ENCODE results near the gene CPPED1. TPM values are rescaled to one million over a fixed set of nuclear protein-coding genes. Genes with fewer than 3 reads are reported as not detected.
"Not testable (repeated sequence)": the region's sequence is repeated elsewhere in the genome, so short reads cannot be mapped to it uniquely, and the experiment has no call there.

CPPED1 gene
- total RNA-seq, 4 donors from 2014 or later = 10.6 to 21.7 (median 16.7) TPM

DNA sequence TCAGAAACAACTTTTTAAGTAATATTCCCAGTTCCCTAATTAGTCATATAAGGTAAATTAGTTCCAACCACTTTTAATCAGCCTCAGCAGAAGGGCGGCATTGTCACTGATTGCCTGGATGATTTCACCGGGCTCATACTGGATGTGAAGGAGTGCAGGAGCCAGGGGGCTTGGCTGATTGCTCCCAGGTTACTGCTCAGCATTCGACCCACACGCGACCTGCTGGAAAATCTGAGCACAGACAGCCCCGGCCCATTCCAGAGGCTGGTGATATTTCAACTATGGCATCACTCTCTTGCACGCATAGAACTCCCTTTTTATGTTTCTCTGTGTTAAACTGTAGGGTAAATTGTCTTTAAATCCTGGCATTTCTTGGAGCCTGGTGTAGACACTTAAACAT lies 34.2 kb downstream of the CPPED1 start:
- WGBS = 89% methylated on average over 4 of the region's 7 CpGs
- intact Hi-C loops (cut with DNase I) = no loop called here
- TF ChIP-seq POLR2AphosphoS5 (IDR thresholded peaks at IDR 0.05) = no peak
- TF ChIP-seq POLR2A (IDR thresholded peaks at IDR 0.05; ENCODE audit: low read depth) = no peak
- TF ChIP-seq, protein P1, sequence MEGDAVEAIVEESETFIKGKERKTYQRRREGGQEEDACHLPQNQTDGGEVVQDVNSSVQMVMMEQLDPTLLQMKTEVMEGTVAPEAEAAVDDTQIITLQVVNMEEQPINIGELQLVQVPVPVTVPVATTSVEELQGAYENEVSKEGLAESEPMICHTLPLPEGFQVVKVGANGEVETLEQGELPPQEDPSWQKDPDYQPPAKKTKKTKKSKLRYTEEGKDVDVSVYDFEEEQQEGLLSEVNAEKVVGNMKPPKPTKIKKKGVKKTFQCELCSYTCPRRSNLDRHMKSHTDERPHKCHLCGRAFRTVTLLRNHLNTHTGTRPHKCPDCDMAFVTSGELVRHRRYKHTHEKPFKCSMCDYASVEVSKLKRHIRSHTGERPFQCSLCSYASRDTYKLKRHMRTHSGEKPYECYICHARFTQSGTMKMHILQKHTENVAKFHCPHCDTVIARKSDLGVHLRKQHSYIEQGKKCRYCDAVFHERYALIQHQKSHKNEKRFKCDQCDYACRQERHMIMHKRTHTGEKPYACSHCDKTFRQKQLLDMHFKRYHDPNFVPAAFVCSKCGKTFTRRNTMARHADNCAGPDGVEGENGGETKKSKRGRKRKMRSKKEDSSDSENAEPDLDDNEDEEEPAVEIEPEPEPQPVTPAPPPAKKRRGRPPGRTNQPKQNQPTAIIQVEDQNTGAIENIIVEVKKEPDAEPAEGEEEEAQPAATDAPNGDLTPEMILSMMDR (IDR thresholded peaks at IDR 0.05) = no peak
- no peak for TF ChIP-seq EP300 (IDR thresholded peaks at IDR 0.05)

DNA sequence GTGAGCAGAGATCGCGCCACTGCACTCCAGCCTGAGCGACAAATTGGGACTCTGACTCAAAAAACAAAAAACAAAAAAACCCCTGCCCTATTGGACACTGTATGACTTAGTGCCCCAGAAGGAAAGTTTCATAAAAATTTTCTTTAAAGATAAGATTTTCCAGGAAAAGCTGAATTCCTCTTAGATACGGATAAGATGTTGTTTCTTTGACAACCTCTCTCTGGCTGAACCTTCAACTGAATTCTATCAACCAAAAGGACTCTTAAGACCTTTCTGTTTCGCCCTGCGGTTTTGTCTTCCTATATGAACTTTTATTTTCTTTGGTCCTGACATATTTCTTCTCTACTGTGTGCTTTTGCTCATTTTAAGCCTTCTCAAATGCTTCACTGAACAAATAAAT lies 35.8 kb downstream of the CPPED1 start:
- H3K36me3 ChIP-seq = no peaks in the 10 kb centered on the region
- 81% methylated on average over 6 of the region's 6 CpGs for WGBS
- H3K27ac ChIP-seq (replicated peaks in 1 of 4) = no peak overlapping the region
- no peak for DNase-seq (ENCODE audit: extremely low spot score)
- no peaks in the 10 kb centered on the region for H3K9me3 ChIP-seq
- no peaks in the 10 kb centered on the region for H3K27me3 ChIP-seq
- no peak overlapping the region for H3K4me3 ChIP-seq
- no peak for TF ChIP-seq POLR2A (IDR thresholded peaks at IDR 0.05; ENCODE audit: low read depth)
- TF ChIP-seq POLR2AphosphoS5 (IDR thresholded peaks at IDR 0.05) = no peak
- TF ChIP-seq EP300 (IDR thresholded peaks at IDR 0.05) = no peak
- intact Hi-C loops (cut with DNase I) = no loop called here
- no peaks in the 10 kb centered on the region for H3K4me1 ChIP-seq

More for the DNA sequence above, 34.2 kb downstream of the CPPED1 start:
- no peaks in the 10 kb centered on the region for H3K4me1 ChIP-seq
- no peaks in the 10 kb centered on the region for H3K27me3 ChIP-seq
- H3K36me3 ChIP-seq = peaks cover 0 to 2% (median under 1%) of the 10 kb centered on the region in 4 donors
- no peak for DNase-seq (ENCODE audit: extremely low spot score)
- no peak overlapping the region for H3K4me3 ChIP-seq
- H3K27ac ChIP-seq (replicated peaks in 1 of 4) = no peak overlapping the region
- H3K9me3 ChIP-seq = no peaks in the 10 kb centered on the region

DNA sequence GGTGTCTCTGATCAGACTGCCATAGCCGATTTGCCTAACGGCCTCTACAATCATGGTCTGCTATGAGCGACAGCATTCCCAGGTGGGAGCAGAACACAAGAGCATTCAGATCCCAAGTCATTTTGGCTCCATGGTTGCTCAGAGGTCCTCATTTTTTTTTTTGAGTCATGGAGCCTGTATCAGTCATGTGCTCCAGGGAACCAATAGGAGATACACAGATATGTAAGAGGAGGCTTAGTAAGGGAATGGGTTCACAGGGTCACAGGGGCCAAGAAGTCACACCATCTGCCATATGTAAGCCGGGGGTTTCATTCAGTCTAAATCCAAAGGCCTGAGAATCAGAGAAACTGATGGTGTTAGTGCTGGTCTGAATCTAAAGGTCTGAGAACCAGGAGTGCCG lies 36.8 kb downstream of the CPPED1 start:
- intact Hi-C loops (cut with DNase I) = no loop called here
- Histone ChIP-seq H3K4me1 (no peaks in the 10 kb centered on the region), H3K27me3 (no peaks in the 10 kb centered on the region), H3K4me3 (no peak overlapping the region), H3K9me3 (no peaks in the 10 kb centered on the region), H3K27ac (replicated peaks in 1 of 4) (no peak overlapping the region), H3K36me3 (no peaks in the 10 kb centered on the region)
- TF ChIP-seq EP300 (IDR thresholded peaks at IDR 0.05) = no peak
- TF ChIP-seq, protein P1 (IDR thresholded peaks at IDR 0.05) = no peak
- no peak for TF ChIP-seq POLR2A (IDR thresholded peaks at IDR 0.05; ENCODE audit: low read depth)
- TF ChIP-seq POLR2AphosphoS5 (IDR thresholded peaks at IDR 0.05) = no peak
- DNase-seq (ENCODE audit: extremely low spot score) = no peak
- WGBS = 84% methylated on average over 5 of the region's 5 CpGs

DNA sequence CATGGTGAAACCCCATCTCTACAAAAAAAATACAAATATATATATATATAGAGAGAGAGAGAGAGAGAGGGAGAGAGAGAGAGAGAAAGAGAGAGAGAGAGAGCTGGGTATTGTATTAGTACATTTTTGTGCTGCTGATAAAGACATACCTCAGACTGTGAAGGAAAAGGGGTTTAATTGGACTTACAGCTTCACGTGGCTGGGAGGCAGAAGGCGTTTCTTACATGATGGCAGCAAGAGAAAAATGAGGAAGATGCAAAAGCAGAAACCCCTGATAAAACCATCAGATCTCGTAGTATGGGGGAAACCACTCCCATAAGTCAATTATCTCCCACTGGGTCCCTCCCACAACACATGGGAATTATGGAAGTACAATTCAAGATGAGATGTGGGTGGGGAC lies 37.5 kb downstream of the CPPED1 start:
- intact Hi-C loops (cut with DNase I); H3K27ac ChIP-seq (replicated peaks in 1 of 4): not testable (repeated sequence)
- WGBS = 77% methylated on average over 3 of the region's 3 CpGs

DNA sequence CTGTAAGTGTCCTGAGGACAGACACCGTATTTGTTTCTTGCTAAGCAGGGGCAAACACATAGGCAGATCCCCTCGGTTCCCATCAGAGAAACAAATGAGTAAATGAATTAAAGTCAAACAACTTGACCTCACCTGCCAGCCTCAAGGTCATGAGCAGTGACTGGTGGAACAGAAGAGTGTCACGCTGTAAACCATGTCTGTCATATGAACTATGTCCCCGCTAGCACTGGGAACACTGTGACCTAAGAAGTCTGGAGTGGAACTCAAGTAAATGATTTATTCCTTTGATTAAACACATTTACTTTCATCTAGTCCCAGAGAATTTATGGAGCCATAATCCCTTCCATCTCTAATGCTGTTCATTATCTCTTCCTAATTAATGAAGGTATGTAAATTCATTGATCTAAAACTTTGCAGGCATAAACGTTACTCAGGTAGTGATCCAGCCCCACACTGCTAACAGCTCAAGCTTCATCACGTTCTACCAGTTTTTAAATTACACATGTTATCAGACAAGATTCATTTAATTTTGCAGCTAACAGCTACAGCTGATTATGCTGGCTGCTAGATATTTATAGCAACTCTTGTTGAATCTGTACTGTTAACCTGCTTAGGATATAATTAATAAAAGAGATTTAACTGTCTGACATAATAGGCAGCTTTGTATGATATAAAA lies 38.7 kb downstream of the CPPED1 start:
- TF ChIP-seq POLR2AphosphoS5 (IDR thresholded peaks at IDR 0.05) (no peak), POLR2A (IDR thresholded peaks at IDR 0.05; ENCODE audit: low read depth) (no peak), EP300 (IDR thresholded peaks at IDR 0.05) (no peak)
- TF ChIP-seq, protein P1 (IDR thresholded peaks at IDR 0.05) = no peak
- Histone ChIP-seq H3K9me3 (no peaks in the 10 kb centered on the region), H3K27me3 (no peaks in the 10 kb centered on the region), H3K4me3 (no peak overlapping the region), H3K4me1 (no peaks in the 10 kb centered on the region), H3K27ac (replicated peaks in 1 of 4) (no peak overlapping the region), H3K36me3 (no peaks in the 10 kb centered on the region)
- intact Hi-C loops (cut with DNase I) = no loop called here
- no peak for DNase-seq (ENCODE audit: extremely low spot score)
- WGBS = 88% methylated on average over 6 of the region's 6 CpGs

More for the DNA sequence above, 37.5 kb downstream of the CPPED1 start:
- DNase-seq (ENCODE audit: extremely low spot score); H3K4me3 ChIP-seq; H3K36me3 ChIP-seq; H3K9me3 ChIP-seq; H3K4me1 ChIP-seq; H3K27me3 ChIP-seq: not testable (repeated sequence)

DNA sequence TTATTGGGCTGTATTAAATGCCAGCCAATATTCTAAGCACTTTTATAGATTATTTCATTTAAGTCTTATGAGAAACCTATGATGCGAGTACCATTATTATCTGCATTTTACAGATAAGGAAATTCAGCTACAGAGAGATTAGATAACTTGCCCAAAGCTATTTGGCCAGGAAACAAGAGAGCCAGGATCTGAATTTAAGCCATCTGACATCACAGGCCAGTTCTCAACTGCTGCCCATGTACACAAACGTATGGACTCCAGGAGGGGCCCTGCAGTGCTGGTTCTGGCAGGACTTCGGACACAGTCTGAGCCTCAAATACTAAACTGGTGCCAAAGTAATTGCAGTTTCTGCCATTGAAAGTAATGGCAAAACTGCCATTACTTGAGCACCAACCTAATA lies 40.2 kb downstream of the CPPED1 start:
- TF ChIP-seq POLR2AphosphoS5 (IDR thresholded peaks at IDR 0.05) = no peak
- TF ChIP-seq POLR2A (IDR thresholded peaks at IDR 0.05; ENCODE audit: low read depth) = no peak
- TF ChIP-seq, protein P1 (IDR thresholded peaks at IDR 0.05) = no peak
- no peak for TF ChIP-seq EP300 (IDR thresholded peaks at IDR 0.05)
- intact Hi-C loops (cut with DNase I) = no loop called here
- Histone ChIP-seq H3K27ac (replicated peaks in 1 of 4) (no peak overlapping the region), H3K4me3 (no peak overlapping the region), H3K9me3 (no peaks in the 10 kb centered on the region), H3K27me3 (no peaks in the 10 kb centered on the region), H3K36me3 (no peaks in the 10 kb centered on the region), H3K4me1 (peaks cover 0 to 4% (median under 1%) of the 10 kb centered on the region in 4 donors)
- 85% methylated on average over 3 of the region's 3 CpGs for WGBS
- DNase-seq (ENCODE audit: extremely low spot score) = no peak
